SK-N-SH treated with all-trans-retinoic acid at 6 μM for 48 hours (cell line): ENCODE results near the gene CRYAB.

Source experiments
- PATZ1 ChIP-seq: fragments of 250-450 bp; sonication (Bioruptor Pico); IDR thresholded peaks from 2 replicates; pipeline ENCODE4 v1.8.0; 2020; ENCODE audit warnings: mild to moderate bottlenecking, moderate library complexity, borderline replicate concordance
- PPARA ChIP-seq: fragments of 250-450 bp; sonication (Bioruptor Pico); IDR thresholded peaks from 2 replicates; pipeline ENCODE4 v1.5.0; 2020; ENCODE audit warnings: mild to moderate bottlenecking, borderline replicate concordance

- no peak for TF ChIP-seq PATZ1 (CRISPR knock-in tag)
- no peak for TF ChIP-seq PPARA
Measured at GRCh38 chr11:111937461-111937769, 25.8 kb upstream of the CRYAB start.
